ENCODE data around the gene DHODH.
"Not testable (repeated sequence)": the region's sequence is repeated elsewhere in the genome, so short reads cannot be mapped to it uniquely, and the experiment has no call there.

GRCh38 chr16:72008065-72008423 lies 500 bp upstream of the DHODH start:
- not testable (repeated sequence) for TF ChIP-seq CTCF (IDR thresholded peaks at IDR 0.05 in 2 of 3, conservative IDR thresholded peaks at IDR 0.05 in 1 of 3; ENCODE audit: control insufficient read depth in 2 of 3, extremely low read depth in 1 of 3, insufficient read depth in 1 of 3, low read depth in 3 of 3, low read length in 3 of 3); POLR2A (IDR thresholded peaks at IDR 0.05; ENCODE audit: low read depth, low read length)

Measured in GM12878 (cell line).